Upper lobe of left lung (tissue), 6 donors: ENCODE data around the gene LRRC74B. TPM values are rescaled to one million over a fixed set of nuclear protein-coding genes. Genes with fewer than 3 reads are reported as not detected.

Source experiments
- ATAC-seq, 2 donors: fragments of 200-7000 bp; cut with Tn5 transposase; one replicate each; pipeline ENCODE4 v1.9.1; 2022; ENCODE audit warnings: mild to moderate bottlenecking in 2 of 2, moderate library complexity in 2 of 2; ENCODE audit not compliant: low FRiP score in 2 of 2
- DNase-seq, 2 donors: peaks; one replicate each; pipeline ENCODE4 v3.0.0-alpha.2; 2019 to 2020
- H3K27ac ChIP-seq, 4 donors: fragments of 200-600 bp; sonication (generic); one replicate each; pipeline ENCODE4 v1.5.1; 2016 to 2019
- H3K27me3 ChIP-seq, 4 donors: fragments of 200-600 bp; sonication (generic); one replicate each; pipeline ENCODE4 v1.5.1; 2017 to 2019
- H3K36me3 ChIP-seq, 4 donors: fragments of 200-600 bp; sonication (generic); one replicate each; pipeline ENCODE4 v1.5.1; 2016 to 2019
- H3K4me1 ChIP-seq, 4 donors: fragments of 200-600 bp; sonication (generic); one replicate each; pipeline ENCODE4 v1.5.1; 2018 to 2019
- H3K4me3 ChIP-seq, 4 donors: fragments of 200-600 bp; sonication (generic); one replicate each; pipeline ENCODE4 v1.5.1; 2017 to 2019; ENCODE audit warnings: mild to moderate bottlenecking in 2 of 4, moderate library complexity in 1 of 4
- H3K9me3 ChIP-seq, 4 donors: fragments of 200-600 bp; sonication (generic); one replicate each; pipeline ENCODE4 v1.5.1; 2018 to 2019
- EP300 ChIP-seq, 4 donors: sonication (generic); formaldehyde crosslinking; IDR thresholded peaks; one replicate each; pipeline ENCODE4 v1.5.1; 2017; ENCODE audit warnings: antibody characterized with exemption in 4 of 4, control low read depth in 2 of 4
- POLR2A ChIP-seq, 4 donors: fragments of 450-650 bp; IDR thresholded peaks; one replicate each; pipeline ENCODE4 v1.5.1; 2016 to 2017; ENCODE audit warnings: antibody characterized with exemption in 4 of 4, mild to moderate bottlenecking in 2 of 4
- POLR2AphosphoS5 ChIP-seq, 2 donors: sonication (generic); formaldehyde crosslinking; IDR thresholded peaks; one replicate each; pipeline ENCODE4 v1.5.1; 2017; ENCODE audit warnings: antibody characterized with exemption in 2 of 2
- WGBS, 2 donors: methylation state at CpG; one replicate each; pipeline ENCODE4 v1.1.5; 2017 to 2018; 5-methylcytosine and 5-hydroxymethylcytosine counted together
- total RNA-seq, 6 donors: library from RNA; depleted of rRNA in 4 of 6; stranded (reverse); fragments of >200 nt in 4 of 6; gene quantifications; one replicate each; pipeline versions ENCODE4 v1.1.0 to v1.2.1, GENCODE V29; 2016 to 2021
- TF ChIP-seq, protein P1 (sequence below), 6 experiments: fragments of 450-650 bp in 4 of 6; fragments of 200-600 bp in 2 of 6; sonication (generic) in 2 of 6; IDR thresholded peaks; one replicate each; pipeline ENCODE4 v1.5.1; 2016 to 2019; ENCODE audit warnings: antibody characterized with exemption in 6 of 6
- donor health status: DM: no; HTN: no; CAD: no; lungs with moderate emphysema.
- donor health status: DM: no; HTN: yes; CAD: no; lungs with severe emphysema.

LRRC74B gene
- total RNA-seq, 6 donors from 2014 or later: 0.14 to 6.6 (median 3.2) TPM

DNA sequence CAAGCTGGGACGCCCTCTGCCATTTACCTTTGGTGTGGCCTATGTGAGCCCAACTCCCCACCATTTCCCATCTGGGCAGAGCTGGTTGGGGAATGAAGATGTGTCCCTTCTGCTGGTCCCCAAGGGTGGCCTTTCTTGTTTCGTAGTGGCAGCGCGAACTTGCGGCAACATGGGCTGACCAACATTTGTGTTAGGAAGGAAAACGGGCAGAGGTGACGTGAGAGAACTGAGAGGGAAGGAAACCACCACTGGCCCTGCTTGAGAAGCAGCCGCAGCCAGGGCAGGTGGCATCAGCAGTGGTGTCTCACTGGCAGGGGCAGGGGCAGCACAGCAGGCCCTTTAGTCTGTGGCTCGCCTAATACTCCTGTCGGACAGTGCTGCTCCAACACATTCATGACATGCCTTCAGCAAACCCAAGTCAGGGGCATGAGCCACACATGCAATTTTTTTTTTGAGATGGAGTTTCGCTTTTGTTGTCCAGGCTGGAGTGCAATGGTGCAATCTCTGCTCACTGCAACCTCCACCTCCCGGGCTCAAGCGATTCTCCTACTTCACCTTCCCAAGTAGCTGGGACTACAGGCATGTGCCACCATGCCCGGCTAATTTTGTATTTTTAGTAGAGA, 29.9 kb downstream of the LRRC74B start:
- DNase-seq (no peak), ATAC-seq (no peak)
- Histone ChIP-seq H3K36me3 (no peaks in the 10 kb centered on the region), H3K4me3 (no peak overlapping the region), H3K4me1 (no peaks in the 10 kb centered on the region), H3K27ac (no peak overlapping the region), H3K27me3 (no peaks in the 10 kb centered on the region), H3K9me3 (no peaks in the 10 kb centered on the region)
- TF ChIP-seq, protein P1, sequence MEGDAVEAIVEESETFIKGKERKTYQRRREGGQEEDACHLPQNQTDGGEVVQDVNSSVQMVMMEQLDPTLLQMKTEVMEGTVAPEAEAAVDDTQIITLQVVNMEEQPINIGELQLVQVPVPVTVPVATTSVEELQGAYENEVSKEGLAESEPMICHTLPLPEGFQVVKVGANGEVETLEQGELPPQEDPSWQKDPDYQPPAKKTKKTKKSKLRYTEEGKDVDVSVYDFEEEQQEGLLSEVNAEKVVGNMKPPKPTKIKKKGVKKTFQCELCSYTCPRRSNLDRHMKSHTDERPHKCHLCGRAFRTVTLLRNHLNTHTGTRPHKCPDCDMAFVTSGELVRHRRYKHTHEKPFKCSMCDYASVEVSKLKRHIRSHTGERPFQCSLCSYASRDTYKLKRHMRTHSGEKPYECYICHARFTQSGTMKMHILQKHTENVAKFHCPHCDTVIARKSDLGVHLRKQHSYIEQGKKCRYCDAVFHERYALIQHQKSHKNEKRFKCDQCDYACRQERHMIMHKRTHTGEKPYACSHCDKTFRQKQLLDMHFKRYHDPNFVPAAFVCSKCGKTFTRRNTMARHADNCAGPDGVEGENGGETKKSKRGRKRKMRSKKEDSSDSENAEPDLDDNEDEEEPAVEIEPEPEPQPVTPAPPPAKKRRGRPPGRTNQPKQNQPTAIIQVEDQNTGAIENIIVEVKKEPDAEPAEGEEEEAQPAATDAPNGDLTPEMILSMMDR (IDR thresholded peaks at IDR 0.05): no peak
- no peak for TF ChIP-seq EP300 (IDR thresholded peaks at IDR 0.05)
- no peak for TF ChIP-seq POLR2AphosphoS5 (IDR thresholded peaks at IDR 0.05)
- TF ChIP-seq POLR2A (IDR thresholded peaks at IDR 0.05): no peak
- WGBS, 2 donors: 90 to 91% methylated on average over 13 to 14 of the region's 14 CpGs

DNA sequence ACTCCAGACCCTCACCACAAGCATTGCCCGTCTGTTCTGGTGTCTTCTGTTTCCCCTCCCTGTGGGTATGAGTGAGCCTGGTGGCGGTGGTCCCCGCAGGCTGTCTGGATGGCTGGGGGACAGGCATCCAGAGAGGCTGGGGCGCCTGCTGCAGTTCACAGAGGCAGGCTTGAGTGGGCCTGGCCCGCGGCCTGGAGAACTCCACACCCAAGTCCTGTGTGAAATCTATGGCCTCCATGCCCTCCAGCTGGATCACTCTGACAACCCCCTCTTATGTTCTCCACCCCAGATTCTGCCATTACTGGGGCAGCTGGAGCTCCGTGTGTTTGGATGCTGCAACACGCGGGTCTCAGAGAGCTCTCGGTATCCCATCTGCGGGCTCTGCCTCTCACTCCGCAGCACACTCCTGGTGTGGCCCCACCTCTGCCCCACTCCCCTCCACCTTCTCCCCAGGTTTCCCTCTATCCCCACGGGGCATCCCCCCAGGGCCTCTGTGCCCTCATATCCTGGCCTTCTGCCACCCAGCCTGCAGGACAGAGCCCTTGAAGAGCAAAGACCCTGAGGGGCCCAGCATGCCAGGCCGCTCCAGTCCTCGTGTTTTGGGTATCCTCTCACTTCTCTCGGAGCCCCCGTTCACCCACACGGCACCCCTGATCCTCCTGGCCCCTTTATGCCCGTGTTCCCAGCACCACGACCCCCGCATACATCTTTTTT, 31.3 kb downstream of the LRRC74B start:
- Histone ChIP-seq H3K27me3 (no peaks in the 10 kb centered on the region), H3K4me1 (no peaks in the 10 kb centered on the region), H3K9me3 (no peaks in the 10 kb centered on the region), H3K4me3 (no peak overlapping the region), H3K36me3 (no peaks in the 10 kb centered on the region), H3K27ac (no peak overlapping the region)
- ATAC-seq (no peak), DNase-seq (peak in 1 of 2 donors; percentile 53)
- TF ChIP-seq POLR2A (IDR thresholded peaks at IDR 0.05) (no peak), POLR2AphosphoS5 (IDR thresholded peaks at IDR 0.05) (no peak), EP300 (IDR thresholded peaks at IDR 0.05) (no peak)
- TF ChIP-seq, protein P1 (IDR thresholded peaks at IDR 0.05): no peak
- WGBS, 2 donors: 85 to 88% methylated on average over 18 to 21 of the region's 21 CpGs

DNA sequence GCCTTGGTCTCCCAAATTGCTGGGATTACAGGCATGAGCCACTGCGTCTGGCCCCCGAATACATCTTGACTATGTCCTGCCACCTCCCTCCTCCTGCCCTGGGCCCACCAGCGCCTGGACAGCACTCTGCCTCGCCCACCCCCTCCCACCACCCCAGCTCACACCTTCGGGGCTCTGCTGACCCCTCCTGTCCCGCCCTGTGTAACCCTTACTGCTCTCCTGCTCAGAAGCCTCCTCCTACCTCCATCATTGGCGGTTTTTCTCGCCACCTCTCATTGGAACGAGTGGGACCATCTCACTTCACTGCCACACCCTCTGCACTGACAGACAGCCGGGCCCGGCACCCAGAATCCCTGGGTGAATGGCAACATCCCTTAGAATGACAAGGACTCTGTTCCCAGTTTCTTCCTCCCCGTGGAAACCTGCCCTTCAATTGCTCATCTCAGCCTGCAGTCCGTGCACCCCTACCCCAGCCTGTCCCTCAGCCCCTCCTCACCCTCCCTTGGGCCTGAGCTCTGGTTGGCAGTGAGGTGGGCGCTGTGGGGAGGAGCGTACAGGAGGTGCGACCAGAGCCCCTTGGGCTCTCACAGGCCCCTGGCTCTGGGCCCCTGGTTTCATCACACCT, 32.2 kb downstream of the LRRC74B start:
- Histone ChIP-seq H3K4me1 (no peaks in the 10 kb centered on the region), H3K27ac (no peak overlapping the region), H3K4me3 (no peak overlapping the region), H3K27me3 (no peaks in the 10 kb centered on the region), H3K9me3 (no peaks in the 10 kb centered on the region), H3K36me3 (no peaks in the 10 kb centered on the region)
- ATAC-seq (peak in 1 of 2 donors; percentile 5), DNase-seq (no peak)
- WGBS, 2 donors: 76% methylated on average over 13 to 16 of the region's 16 CpGs
- TF ChIP-seq EP300 (IDR thresholded peaks at IDR 0.05): no peak
- TF ChIP-seq POLR2A (IDR thresholded peaks at IDR 0.05): no peak
- no peak for TF ChIP-seq POLR2AphosphoS5 (IDR thresholded peaks at IDR 0.05)

DNA sequence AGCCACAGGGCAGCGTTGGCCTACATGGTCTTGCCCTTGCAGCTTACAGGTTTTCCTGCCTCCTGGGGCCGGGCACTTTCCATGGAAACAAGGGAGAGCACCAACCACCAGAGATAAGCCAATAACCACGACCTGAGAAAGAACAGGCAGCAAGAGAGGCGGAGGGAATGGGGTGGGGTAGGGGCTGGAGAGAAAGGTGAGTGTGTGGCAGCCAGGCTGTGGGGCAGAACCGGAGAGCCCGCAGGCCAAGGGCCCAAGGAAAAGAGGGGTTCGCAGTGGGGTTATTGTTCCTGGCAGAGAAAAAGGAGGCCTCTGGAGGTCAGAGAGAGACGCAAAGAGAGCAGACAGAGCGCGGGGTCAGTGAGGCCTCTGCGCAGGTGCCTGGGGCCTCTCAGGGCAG, 33.2 kb downstream of the LRRC74B start:
- Histone ChIP-seq H3K4me1 (no peaks in the 10 kb centered on the region), H3K4me3 (no peak overlapping the region), H3K27ac (no peak overlapping the region), H3K9me3 (no peaks in the 10 kb centered on the region), H3K36me3 (no peaks in the 10 kb centered on the region), H3K27me3 (no peaks in the 10 kb centered on the region)
- WGBS, 2 donors: 80 to 82% methylated on average over 9 to 11 of the region's 11 CpGs
- ATAC-seq: no peak
- TF ChIP-seq POLR2AphosphoS5 (IDR thresholded peaks at IDR 0.05): no peak
- TF ChIP-seq, protein P1 (IDR thresholded peaks at IDR 0.05): no peak
- no peak for TF ChIP-seq EP300 (IDR thresholded peaks at IDR 0.05)
- no peak for DNase-seq

DNA sequence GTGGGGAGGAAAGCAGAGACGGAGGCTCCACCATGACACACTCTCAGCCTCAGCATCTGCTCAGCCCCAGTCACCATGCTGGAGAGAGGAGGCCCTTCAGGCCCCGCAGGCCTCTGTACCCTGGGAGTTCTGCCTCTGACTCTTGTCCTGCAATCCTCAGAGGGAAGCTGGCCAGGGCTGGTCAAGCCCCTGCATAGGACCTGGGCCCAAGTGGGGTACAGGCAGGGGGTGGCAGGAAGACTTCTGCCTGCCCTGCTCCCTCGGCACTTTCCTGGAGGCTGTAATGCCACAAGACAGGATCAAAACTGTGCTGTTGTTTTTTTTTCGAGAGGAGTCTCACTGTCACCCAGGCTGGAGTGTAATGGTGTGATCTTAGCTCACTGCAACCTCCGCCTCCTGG, 33.7 kb downstream of the LRRC74B start:
- Histone ChIP-seq H3K4me1 (no peaks in the 10 kb centered on the region), H3K4me3 (no peak overlapping the region), H3K9me3 (no peaks in the 10 kb centered on the region), H3K27ac (no peak overlapping the region), H3K27me3 (no peaks in the 10 kb centered on the region), H3K36me3 (no peaks in the 10 kb centered on the region)
- DNase-seq (no peak), ATAC-seq (peak; percentile 6 to 25)
- 86 to 91% methylated on average over 3 to 5 of the region's 5 CpGs for WGBS, 2 donors
- TF ChIP-seq EP300 (IDR thresholded peaks at IDR 0.05) (no peak), POLR2A (IDR thresholded peaks at IDR 0.05) (no peak), POLR2AphosphoS5 (IDR thresholded peaks at IDR 0.05) (no peak)
- TF ChIP-seq, protein P1 (IDR thresholded peaks at IDR 0.05): no peak
